Colonic mucosa (tissue), 4 donors: ENCODE results near the gene KCTD11. TPM values are rescaled to one million over a fixed set of nuclear protein-coding genes. Genes with fewer than 3 reads are reported as not detected.
"Not testable (repeated sequence)": the region's sequence is repeated elsewhere in the genome, so short reads cannot be mapped to it uniquely, and the experiment has no call there.

ENCODE experiments used
- DNase-seq: peaks from one replicate; pipeline ENCODE4 v3.0.0-alpha.2; 2020
- H3K27ac ChIP-seq: fragments of 200-600 bp; one replicate; pipeline ENCODE4 v1.8.0; 2021
- H3K27me3 ChIP-seq: fragments of 200-600 bp; one replicate; pipeline ENCODE4 v1.8.0; 2021
- H3K36me3 ChIP-seq: fragments of 200-600 bp; one replicate; pipeline ENCODE4 v1.8.0; 2021
- H3K4me1 ChIP-seq: fragments of 200-600 bp; one replicate; pipeline ENCODE4 v1.8.0; 2021; ENCODE audit warnings: mild to moderate bottlenecking
- H3K4me3 ChIP-seq: fragments of 200-600 bp; one replicate; pipeline ENCODE4 v1.8.0; 2021
- H3K9ac ChIP-seq, 2 donors: one replicate each; pipeline ENCODE4 v1.7.0; 2013; ENCODE audit warnings: control low read depth in 2 of 2, low read depth in 2 of 2, low read length in 2 of 2
- H3K9me3 ChIP-seq: fragments of 200-600 bp; one replicate; pipeline ENCODE4 v1.8.0; 2021
- intact Hi-C: fragments of 100-400 bp; cut with DNase I; formaldehyde crosslinking; loops from one replicate; pipeline ENCODE4 v1.14.1; 2022
- total RNA-seq, 2 donors: library from RNA; stranded (reverse); fragmentation: NEBNext Ultra II Directional in 1 of 2; extraction: Animal tissue kit (Norgen Biotek cat#: 25700) in 1 of 2; gene quantifications; one replicate each; pipeline ENCODE4 v1.2.1, GENCODE V29; 2021
- TF ChIP-seq, protein P1 (sequence below): fragments of 200-600 bp; IDR thresholded peaks from one replicate; pipeline ENCODE4 v1.8.0; 2022; ENCODE audit warnings: antibody characterized with exemption, mild to moderate bottlenecking
- donor health status: healthy.
- donor health status: DM: no; HTN: no; CAD: no.
- donor health status: DM: no; HTN: no; CAD: no.

Gene KCTD11
- total RNA-seq, 2 donors from 2014 or later, result 5.6 to 12.6 TPM

DNA sequence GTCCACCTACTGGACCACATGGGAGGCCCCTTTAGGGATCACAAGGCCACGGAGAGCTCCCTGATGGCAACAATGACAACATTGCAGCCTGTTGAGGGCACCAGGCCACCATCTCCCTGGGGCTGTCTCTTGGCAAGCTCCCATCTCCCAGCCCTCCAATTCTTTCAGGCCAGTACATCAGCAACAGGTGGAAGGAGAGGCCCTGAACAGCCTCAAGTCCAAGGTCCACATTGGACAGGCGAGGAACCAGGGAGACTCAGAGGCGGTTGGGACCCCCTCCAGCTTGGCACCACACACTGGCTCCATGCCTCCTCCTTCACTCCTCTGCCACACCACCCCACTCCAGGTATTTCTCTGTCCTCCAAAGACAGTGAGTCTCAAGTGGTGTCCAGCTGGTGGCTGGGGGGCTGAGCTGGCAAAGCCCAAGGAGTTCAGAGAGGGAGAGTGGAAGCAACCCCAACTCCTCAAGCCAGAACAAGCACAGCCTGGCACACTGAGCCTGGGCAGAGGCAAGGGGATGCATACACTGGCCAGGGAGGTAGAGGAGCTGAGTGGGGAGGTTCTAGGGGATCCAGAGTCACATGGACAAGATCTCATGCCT is 16.9 kb upstream of the KCTD11 start:
- no peak for DNase-seq
- intact Hi-C loops, result no loop called here
- no peak overlapping the region for H3K27ac ChIP-seq
- no peaks in the 10 kb centered on the region for H3K36me3 ChIP-seq
- no peak overlapping the region for H3K4me3 ChIP-seq
- H3K9ac ChIP-seq, result no peak overlapping the region
- TF ChIP-seq, protein P1, sequence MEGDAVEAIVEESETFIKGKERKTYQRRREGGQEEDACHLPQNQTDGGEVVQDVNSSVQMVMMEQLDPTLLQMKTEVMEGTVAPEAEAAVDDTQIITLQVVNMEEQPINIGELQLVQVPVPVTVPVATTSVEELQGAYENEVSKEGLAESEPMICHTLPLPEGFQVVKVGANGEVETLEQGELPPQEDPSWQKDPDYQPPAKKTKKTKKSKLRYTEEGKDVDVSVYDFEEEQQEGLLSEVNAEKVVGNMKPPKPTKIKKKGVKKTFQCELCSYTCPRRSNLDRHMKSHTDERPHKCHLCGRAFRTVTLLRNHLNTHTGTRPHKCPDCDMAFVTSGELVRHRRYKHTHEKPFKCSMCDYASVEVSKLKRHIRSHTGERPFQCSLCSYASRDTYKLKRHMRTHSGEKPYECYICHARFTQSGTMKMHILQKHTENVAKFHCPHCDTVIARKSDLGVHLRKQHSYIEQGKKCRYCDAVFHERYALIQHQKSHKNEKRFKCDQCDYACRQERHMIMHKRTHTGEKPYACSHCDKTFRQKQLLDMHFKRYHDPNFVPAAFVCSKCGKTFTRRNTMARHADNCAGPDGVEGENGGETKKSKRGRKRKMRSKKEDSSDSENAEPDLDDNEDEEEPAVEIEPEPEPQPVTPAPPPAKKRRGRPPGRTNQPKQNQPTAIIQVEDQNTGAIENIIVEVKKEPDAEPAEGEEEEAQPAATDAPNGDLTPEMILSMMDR, result no peak
- no peaks in the 10 kb centered on the region for H3K9me3 ChIP-seq
- H3K27me3 ChIP-seq, result no peaks in the 10 kb centered on the region
- no peaks in the 10 kb centered on the region for H3K4me1 ChIP-seq

- H3K4me1 ChIP-seq, H3K9ac ChIP-seq, H3K9me3 ChIP-seq, H3K36me3 ChIP-seq, intact Hi-C loops, H3K27ac ChIP-seq, H3K27me3 ChIP-seq, H3K4me3 ChIP-seq, DNase-seq: not testable (repeated sequence)
These were observed 16.2 kb upstream of the KCTD11 start for GRCh38 chr17:7335765-7336164.

- peak within 1 kb of the TSS; percentile 24 for H3K27ac ChIP-seq
- H3K27me3 ChIP-seq, result no peaks in the 10 kb centered on the region
- peak within 1 kb of the TSS; percentile 27 to 64 for H3K9ac ChIP-seq
- intact Hi-C loops, result no loop called here
- TF ChIP-seq, protein P1, result no peak
- peak; percentile 65 for DNase-seq
- H3K36me3 ChIP-seq, result no peaks in the 10 kb centered on the region
- no peaks in the 10 kb centered on the region for H3K9me3 ChIP-seq
- H3K4me1 ChIP-seq, result no peaks in the 10 kb centered on the region
- H3K4me3 ChIP-seq, result peak within 1 kb of the TSS; percentile 27
These were observed 15.5 kb upstream of the KCTD11 start, which contains the start of gene ACAP1 for GRCh38 chr17:7336240-7337175. Gene ACAP1 (plus strand): TSS chr17:7336529. CDS start chr17:7336735, 206 bp downstream.

DNA sequence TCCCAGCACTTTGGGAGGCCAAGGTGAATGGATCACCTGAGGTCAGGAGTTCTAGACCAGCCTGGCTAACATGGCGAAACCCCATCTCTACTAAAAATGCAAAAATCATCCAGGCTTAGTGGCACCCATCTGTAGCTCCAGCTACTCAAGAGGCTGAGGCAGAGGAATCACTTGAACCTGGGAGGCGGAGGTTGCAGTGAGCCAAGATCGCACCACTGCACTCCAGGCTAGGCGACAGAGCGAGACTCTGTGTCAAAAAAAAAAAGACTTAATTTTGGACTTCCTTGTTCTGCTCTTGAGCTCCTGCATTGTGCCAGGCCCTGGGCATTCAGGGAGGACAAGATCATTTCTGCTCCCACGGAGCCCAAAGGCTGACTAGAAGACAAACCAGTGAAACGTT is 14.4 kb upstream of the KCTD11 start:
- H3K9me3 ChIP-seq, DNase-seq, H3K4me1 ChIP-seq, intact Hi-C loops, H3K36me3 ChIP-seq, H3K9ac ChIP-seq, H3K27ac ChIP-seq, H3K27me3 ChIP-seq: not testable (repeated sequence)
- peak overlapping the region; percentile 27 for H3K4me3 ChIP-seq

GRCh38 chr17:7340179-7340578 is 11.8 kb upstream of the KCTD11 start:
- TF ChIP-seq, protein P1, result no peak
- H3K9me3 ChIP-seq, result no peaks in the 10 kb centered on the region
- DNase-seq, result no peak
- H3K4me1 ChIP-seq, result no peaks in the 10 kb centered on the region
- no peak overlapping the region for H3K9ac ChIP-seq
- H3K27ac ChIP-seq, result no peak overlapping the region
- H3K27me3 ChIP-seq, result no peaks in the 10 kb centered on the region
- intact Hi-C loops, result no loop called here
- H3K36me3 ChIP-seq, result no peaks in the 10 kb centered on the region
- H3K4me3 ChIP-seq, result no peak overlapping the region

GRCh38 chr17:7341842-7342241 is 10.1 kb upstream of the KCTD11 start:
- Histone ChIP-seq H3K27me3 (no peaks in the 10 kb centered on the region), H3K4me1 (no peaks in the 10 kb centered on the region), H3K36me3 (no peaks in the 10 kb centered on the region), H3K27ac (no peak overlapping the region), H3K9me3 (no peaks in the 10 kb centered on the region), H3K4me3 (no peak overlapping the region), H3K9ac (no peak overlapping the region)
- no peak for DNase-seq
- TF ChIP-seq, protein P1, result no peak
- intact Hi-C loops, result no loop called here
